ENCODE measurements around the gene GGT6. TPM values are rescaled to one million over a fixed set of nuclear protein-coding genes. Genes with fewer than 3 reads are reported as not detected.
"Not testable (repeated sequence)": the region's sequence is repeated elsewhere in the genome, so short reads cannot be mapped to it uniquely, and the experiment has no call there.

The GGT6 gene
- total and polyA plus RNA-seq, 2 of the 13 experiments (the other 11 are each of a cell fraction or from before 2014, with no cell fraction given): 0.16 to 0.80 TPM

- TF ChIP-seq ATF2 (CRISPR knock-in tag; IDR thresholded peaks at IDR 0.05): no peak
Observed at GRCh38 chr17:4607261-4607741, 46.9 kb upstream of the GGT6 start (continued).

- no peaks in the 10 kb centered on the region for H3K36me3 ChIP-seq (replicated peaks in 1 of 2; ENCODE audit: control insufficient read depth in 1 of 2, insufficient read depth in 2 of 2, low read length in 2 of 2)
- CTCF ChIA-PET (ENCODE audit: low intra/inter-chr PET ratio, low total read pairs): no interaction called here
- 0 out of 2 replicates have a peak, but pooled peaks have one; percentile 29 for TF ChIP-seq ZNF12 (CRISPR knock-in tag; IDR thresholded peaks at IDR 0.05)
- TF ChIP-seq PATZ1 (CRISPR knock-in tag; IDR thresholded peaks at IDR 0.05): peak; percentile 43; the same call in 1 of the 2 replicates
- TF ChIP-seq ZNF543 (CRISPR knock-in tag; IDR thresholded peaks at IDR 0.05): no peak
- DNase-seq (ENCODE audit: low spot score) (no peak), FAIRE-seq (no peak), ATAC-seq (no peak; the same call in 2 of the 3 replicates)
- WGBS (ENCODE audit: low lambda C conversion rate): 50% methylated on average over 5 of the region's 12 CpGs
- H3K4me2 ChIP-seq (ENCODE audit: low read depth, low read length): no peak overlapping the region; the same call in 1 of the 2 replicates
- no peak overlapping the region for H2AFZ ChIP-seq (ENCODE audit: low read length)
- H3K4me1 ChIP-seq (ENCODE audit: insufficient read depth, low read length): peaks cover 60% of the 10 kb centered on the region
- no peak overlapping the region for H3K9ac ChIP-seq (ENCODE audit: insufficient read depth, low read depth, low read length)
- BruUV-seq (replicated peaks): no TSS peak
- intact Hi-C loops (cut with micrococcal nuclease; ENCODE audit: unreplicated experiment): no loop called here
- no peaks in the 10 kb centered on the region for H4K20me1 ChIP-seq (ENCODE audit: insufficient read depth, low read length)
- H3K27ac ChIP-seq (ENCODE audit: extremely low read length, insufficient read depth, low read length): no peak overlapping the region
- POLR2A ChIA-PET: no interaction called here
- no peaks in the 10 kb centered on the region for H3K79me2 ChIP-seq (ENCODE audit: insufficient read depth, low read length)
- in situ Hi-C loops (cut with HindIII; ENCODE audit: extremely low pct_ligation_motif_present, low pct_unique_long_range_greater_than_20kb): no loop called here
- H3K4me3 ChIP-seq (replicated peaks in 1 of 3; ENCODE audit: insufficient read depth in 1 of 3, low read depth in 2 of 3, low read length in 3 of 3): no peak overlapping the region
- H3K9me3 ChIP-seq (ENCODE audit: low read length): no peaks in the 10 kb centered on the region
- H3K27me3 ChIP-seq (ENCODE audit: control insufficient read depth in 1 of 2, insufficient read depth in 2 of 2, low read length in 2 of 2): no peaks in the 10 kb centered on the region
Observed at GRCh38 chr17:4605826-4606225, 45.4 kb upstream of the GGT6 start.

GRCh38 chr17:4604736-4605135, 44.4 kb upstream of the GGT6 start:
- H3K9me3 ChIP-seq (ENCODE audit: low read length); H3K4me2 ChIP-seq (ENCODE audit: low read depth, low read length); in situ Hi-C loops (cut with HindIII; ENCODE audit: extremely low pct_ligation_motif_present, low pct_unique_long_range_greater_than_20kb); H3K36me3 ChIP-seq (replicated peaks in 1 of 2; ENCODE audit: control insufficient read depth in 1 of 2, insufficient read depth in 2 of 2, low read length in 2 of 2); POLR2A ChIA-PET; H3K79me2 ChIP-seq (ENCODE audit: insufficient read depth, low read length); ATAC-seq; H3K27me3 ChIP-seq (ENCODE audit: control insufficient read depth in 1 of 2, insufficient read depth in 2 of 2, low read length in 2 of 2); H2AFZ ChIP-seq (ENCODE audit: low read length); H3K27ac ChIP-seq (ENCODE audit: extremely low read length, insufficient read depth, low read length); intact Hi-C loops (cut with micrococcal nuclease; ENCODE audit: unreplicated experiment); DNase-seq (ENCODE audit: low spot score); BruUV-seq (replicated peaks); CTCF ChIA-PET (ENCODE audit: low intra/inter-chr PET ratio, low total read pairs); H4K20me1 ChIP-seq (ENCODE audit: insufficient read depth, low read length); H3K9ac ChIP-seq (ENCODE audit: insufficient read depth, low read depth, low read length); FAIRE-seq; H3K4me3 ChIP-seq (replicated peaks in 1 of 3; ENCODE audit: insufficient read depth in 1 of 3, low read depth in 2 of 3, low read length in 3 of 3): not testable (repeated sequence)
- peaks cover 60% of the 10 kb centered on the region for H3K4me1 ChIP-seq (ENCODE audit: insufficient read depth, low read length)
- 77% methylated on average over 8 of the region's 11 CpGs for WGBS (ENCODE audit: low lambda C conversion rate)
